Measurements from ENCODE around the gene SNAP29. TPM values are rescaled to one million over a fixed set of nuclear protein-coding genes. Genes with fewer than 3 reads are reported as not detected.

The SNAP29 gene
- total and polyA plus RNA-seq, 2 donors (not counting 3 experiments of a cell fraction or from before 2014, with no cell fraction given): 16.4 to 26.7 TPM

GRCh38 chr22:20844055-20845037, 14.5 kb upstream of the SNAP29 start:
- H3K4me3 ChIP-seq (replicated peaks in 1 of 3; ENCODE audit: insufficient read depth in 1 of 3, low read depth in 1 of 3, low read length in 3 of 3): no peak overlapping the region
- no peaks in the 10 kb centered on the region for H4K20me1 ChIP-seq (replicated peaks; ENCODE audit: control insufficient read depth, extremely low read depth, insufficient read depth, low read length)
- no peak overlapping the region for H3K4me2 ChIP-seq (ENCODE audit: insufficient read depth, low read length)
- H3K4me1 ChIP-seq (ENCODE audit: control insufficient read depth, extremely low read depth, insufficient read depth, low read length): no peaks in the 10 kb centered on the region
- TF ChIP-seq POLR2A (IDR thresholded peaks at IDR 0.05; ENCODE audit: low read depth, low read length) (no peak), GATA2 (IDR thresholded peaks at IDR 0.05; ENCODE audit: insufficient read depth, insufficient read length, low read depth, low read length) (no peak), EZH2 (IDR thresholded peaks at IDR 0.05; ENCODE audit: borderline replicate concordance, low read depth, low read length, severe bottlenecking) (no peak), FOS (IDR thresholded peaks at IDR 0.05; ENCODE audit: borderline replicate concordance, insufficient read depth, low read length) (no peak), CTCF (IDR thresholded peaks at IDR 0.05; ENCODE audit: extremely low read depth in 1 of 2, insufficient read depth in 1 of 2, low read depth in 1 of 2, low read length in 2 of 2) (no peak), MAX (IDR thresholded peaks at IDR 0.05; ENCODE audit: insufficient read depth, insufficient read length) (no peak), MYC (IDR thresholded peaks at IDR 0.05; ENCODE audit: low read depth, low read length) (no peak), POLR2AphosphoS5 (IDR thresholded peaks at IDR 0.05; ENCODE audit: insufficient read depth, low read depth, low read length) (no peak), JUN (IDR thresholded peaks at IDR 0.05; ENCODE audit: borderline replicate concordance, insufficient read depth, insufficient read length, low read depth) (no peak)
- no peaks in the 10 kb centered on the region for H3K27me3 ChIP-seq (ENCODE audit: control insufficient read depth in 2 of 2, insufficient read depth in 2 of 2, low read length in 2 of 2)
- peaks cover 49% of the 10 kb centered on the region for H3K79me2 ChIP-seq (ENCODE audit: control insufficient read depth, insufficient read depth, low read length)
- H3K9me3 ChIP-seq (replicated peaks; ENCODE audit: control insufficient read depth, insufficient read depth, low read length): no peaks in the 10 kb centered on the region
- FAIRE-seq (no peak), DNase-seq (ENCODE audit: low read depth, low spot score) (no peak)
- H3K9ac ChIP-seq (replicated peaks; ENCODE audit: extremely low read depth, insufficient read depth, low read length): no peak overlapping the region
- ChIA-PET POLR2A (no interaction called here), CTCF (interaction anchor here (1.9 kb wide), 1 partner anchor 9 kb away, joined by 5 read pairs; no protein-coding TSS in a partner anchor)
- no peaks in the 10 kb centered on the region for H3K36me3 ChIP-seq (ENCODE audit: control insufficient read depth in 2 of 2, extremely low read depth in 1 of 2, insufficient read depth in 2 of 2, low read length in 2 of 2)
- no TSS peak for BruUV-seq (replicated peaks)
- H3K27ac ChIP-seq (ENCODE audit: insufficient read depth, low read depth, low read length): no peak overlapping the region
- intact Hi-C loops (cut with micrococcal nuclease): no loop called here
- no peaks in the 10 kb centered on the region for H3K9me1 ChIP-seq (replicated peaks; ENCODE audit: control insufficient read depth, extremely low read depth, insufficient read depth, low read length)
- no peak overlapping the region for H2AFZ ChIP-seq (ENCODE audit: low read depth, low read length)
- dilution Hi-C loops (cut with MboI; ENCODE audit: extremely low pct_ligation_motif_present, low sequenced_read_pairs): no loop called here

All from endothelial cell of umbilical vein (primary cell).